RWPE2 (cell line): ENCODE measurements around the gene TMEM45B.
"Not testable (repeated sequence)": the region's sequence is repeated elsewhere in the genome, so short reads cannot be mapped to it uniquely, and the experiment has no call there.

Experiments used
- ATAC-seq: fragments of 200-7000 bp; cut with Tn5 transposase; 3 replicates; pipeline ENCODE4 v1.9.1; 2021; ENCODE audit warnings: low read depth
- DNase-seq: peaks from one replicate; pipeline ENCODE4 v3.0.0-alpha.2; 2020; ENCODE audit warnings: low spot score
- H3K27ac ChIP-seq: fragments of 450-650 bp; 2 replicates; pipeline ENCODE4 v1.5.1; 2017; ENCODE audit warnings: mild to moderate bottlenecking; ENCODE audit not compliant: poor library complexity, severe bottlenecking
- H3K27me3 ChIP-seq: fragments of 250-450 bp; sonication (Bioruptor Pico); 2 replicates; pipeline ENCODE4 v1.5.1; 2021; ENCODE audit warnings: mild to moderate bottlenecking, moderate library complexity; ENCODE audit not compliant: insufficient read depth, poor library complexity, severe bottlenecking
- H3K36me3 ChIP-seq: fragments of 250-450 bp; sonication (Bioruptor Pico); 2 replicates; pipeline ENCODE4 v1.5.1; 2020; ENCODE audit warnings: low read depth, mild to moderate bottlenecking, moderate library complexity
- H3K4me1 ChIP-seq: fragments of 250-450 bp; sonication (Bioruptor Pico); 2 replicates; pipeline ENCODE4 v1.5.1; 2021; ENCODE audit warnings: mild to moderate bottlenecking, moderate library complexity; ENCODE audit not compliant: insufficient read depth, poor library complexity, severe bottlenecking
- H3K4me3 ChIP-seq: fragments of 250-450 bp; sonication (Bioruptor Pico); 2 replicates; pipeline ENCODE4 v1.5.1; 2021; ENCODE audit warnings: mild to moderate bottlenecking, moderate library complexity; ENCODE audit not compliant: severe bottlenecking
- H3K9me3 ChIP-seq: fragments of 250-450 bp; sonication (Bioruptor Pico); 2 replicates; pipeline ENCODE4 v1.5.1; 2021; ENCODE audit warnings: mild to moderate bottlenecking, moderate library complexity; ENCODE audit not compliant: severe bottlenecking
- CTCF ChIP-seq: fragments of 450-650 bp; IDR thresholded peaks from one replicate; pipeline ENCODE4 v1.5.1; 2017; ENCODE audit warnings: mild to moderate bottlenecking, moderate library complexity; ENCODE audit not compliant: poor library complexity, severe bottlenecking

Gene TMEM45B

DNA sequence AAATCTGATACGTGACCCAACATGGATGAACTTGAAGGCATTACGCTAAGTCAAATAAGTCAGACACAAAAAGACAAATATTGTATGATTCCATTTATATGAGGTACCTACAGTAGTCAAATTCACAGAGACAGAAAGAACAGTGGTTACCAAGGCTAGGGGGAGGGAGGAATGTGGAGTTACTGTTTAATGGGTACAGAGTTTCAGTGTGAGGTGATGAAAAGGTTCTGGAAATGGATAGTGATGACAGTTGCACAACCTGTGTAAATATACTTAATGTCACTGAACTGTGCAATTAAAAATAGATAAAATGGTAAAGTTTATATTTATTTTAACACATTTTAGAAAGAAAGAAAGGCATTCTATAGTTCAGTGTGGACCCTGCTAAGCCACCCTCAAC lies 24.1 kb upstream of the TMEM45B start:
- no peaks in the 10 kb centered on the region for H3K27me3 ChIP-seq
- no peak overlapping the region for H3K27ac ChIP-seq
- no peaks in the 10 kb centered on the region for H3K9me3 ChIP-seq
- no peaks in the 10 kb centered on the region for H3K36me3 ChIP-seq
- no peak overlapping the region for H3K4me3 ChIP-seq
- H3K4me1 ChIP-seq: peaks cover 16% of the 10 kb centered on the region
- no peak for DNase-seq
- ATAC-seq: no peak
- no peak for TF ChIP-seq CTCF

DNA sequence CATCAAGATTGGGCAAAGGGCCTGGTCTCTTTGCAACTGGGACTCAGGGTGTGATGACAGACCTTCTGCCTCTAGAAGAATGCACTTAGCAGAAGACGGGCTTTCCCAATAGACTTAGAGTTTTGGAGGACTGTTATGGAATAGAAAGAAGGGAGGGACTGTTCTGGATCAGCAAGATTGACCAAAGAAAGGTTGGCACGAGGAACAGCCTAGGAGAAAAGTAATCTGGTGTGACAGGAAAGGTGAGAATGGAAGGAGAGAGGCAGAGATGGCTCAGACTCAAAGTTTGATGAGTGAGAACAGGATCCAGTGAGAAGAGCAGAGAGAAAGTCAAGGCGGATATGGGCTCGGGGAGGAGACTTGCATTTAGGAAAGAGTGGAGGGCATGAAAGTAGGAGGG lies 23.0 kb upstream of the TMEM45B start:
- DNase-seq (no peak), ATAC-seq (no peak)
- Histone ChIP-seq H3K9me3 (no peaks in the 10 kb centered on the region), H3K27me3 (no peaks in the 10 kb centered on the region), H3K36me3 (no peaks in the 10 kb centered on the region), H3K27ac (no peak overlapping the region), H3K4me1 (peaks cover 7% of the 10 kb centered on the region), H3K4me3 (no peak overlapping the region)
- TF ChIP-seq CTCF: no peak

DNA sequence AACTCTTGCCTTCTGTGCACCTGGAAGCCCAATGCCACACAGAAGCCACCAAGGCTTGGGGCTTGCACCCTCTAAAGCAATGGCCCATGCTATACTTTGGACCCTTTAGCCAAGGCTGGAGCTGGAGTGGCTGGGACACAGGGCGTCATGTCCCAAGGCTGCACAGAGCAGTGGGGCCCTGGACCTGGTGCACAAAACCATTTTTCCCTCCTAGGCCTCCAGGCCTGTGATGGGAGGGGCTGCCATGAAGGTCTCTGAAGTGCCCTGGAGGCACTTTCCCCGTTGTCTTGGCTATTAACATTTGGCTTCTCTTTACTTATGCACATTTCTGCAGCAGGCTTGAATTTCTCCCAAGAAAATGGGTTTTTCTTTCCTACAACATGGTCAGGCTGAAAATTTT lies 20.6 kb upstream of the TMEM45B start:
- no peak for TF ChIP-seq CTCF
- Histone ChIP-seq H3K36me3 (no peaks in the 10 kb centered on the region), H3K9me3 (peaks cover 8% of the 10 kb centered on the region), H3K4me1 (peaks cover 2% of the 10 kb centered on the region), H3K4me3 (no peak overlapping the region), H3K27me3 (no peaks in the 10 kb centered on the region), H3K27ac (no peak overlapping the region)
- no peak for ATAC-seq
- DNase-seq: no peak

- no peak for DNase-seq
- H3K27ac ChIP-seq: no peak overlapping the region
- no peak for TF ChIP-seq CTCF
- no peaks in the 10 kb centered on the region for H3K4me1 ChIP-seq
- H3K9me3 ChIP-seq: peaks cover 8% of the 10 kb centered on the region
- H3K36me3 ChIP-seq: no peaks in the 10 kb centered on the region
- ATAC-seq: no peak
- H3K27me3 ChIP-seq: no peaks in the 10 kb centered on the region
- no peak overlapping the region for H3K4me3 ChIP-seq
Observed at GRCh38 chr11:129798212-129798611, 17.4 kb upstream of the TMEM45B start.

DNA sequence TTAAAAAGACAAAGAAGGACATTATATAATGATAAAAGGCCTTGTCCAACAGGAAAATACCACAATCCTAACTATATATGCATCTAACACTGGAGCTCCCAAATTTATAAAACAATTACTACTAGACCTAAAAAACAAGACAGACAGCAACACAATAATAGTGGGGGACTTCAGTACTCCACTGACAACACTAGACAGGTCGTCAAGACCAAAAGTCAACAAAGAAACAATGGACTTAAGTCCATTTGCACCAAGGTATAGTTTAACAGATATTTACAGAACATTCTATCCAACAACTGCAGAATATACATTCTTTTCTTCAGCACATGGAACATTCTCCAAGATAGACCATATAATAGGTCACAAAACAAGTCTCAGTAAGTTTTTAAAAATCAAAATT lies 15.5 kb upstream of the TMEM45B start:
- DNase-seq, H3K27ac ChIP-seq, H3K4me1 ChIP-seq, H3K9me3 ChIP-seq, H3K36me3 ChIP-seq, H3K4me3 ChIP-seq, H3K27me3 ChIP-seq, ATAC-seq: not testable (repeated sequence)
